NCI-H2171 (cell line): ENCODE results near the gene GFRA1.

Source experiments
- DNase-seq: peaks from one replicate; lab custom pipeline; 2025; lab: John Stamatoyannopoulos, UW

Gene GFRA1

GRCh38 chr10:116241085-116241484 lies 31.9 kb downstream of the GFRA1 start:
- no peak for DNase-seq

DNA sequence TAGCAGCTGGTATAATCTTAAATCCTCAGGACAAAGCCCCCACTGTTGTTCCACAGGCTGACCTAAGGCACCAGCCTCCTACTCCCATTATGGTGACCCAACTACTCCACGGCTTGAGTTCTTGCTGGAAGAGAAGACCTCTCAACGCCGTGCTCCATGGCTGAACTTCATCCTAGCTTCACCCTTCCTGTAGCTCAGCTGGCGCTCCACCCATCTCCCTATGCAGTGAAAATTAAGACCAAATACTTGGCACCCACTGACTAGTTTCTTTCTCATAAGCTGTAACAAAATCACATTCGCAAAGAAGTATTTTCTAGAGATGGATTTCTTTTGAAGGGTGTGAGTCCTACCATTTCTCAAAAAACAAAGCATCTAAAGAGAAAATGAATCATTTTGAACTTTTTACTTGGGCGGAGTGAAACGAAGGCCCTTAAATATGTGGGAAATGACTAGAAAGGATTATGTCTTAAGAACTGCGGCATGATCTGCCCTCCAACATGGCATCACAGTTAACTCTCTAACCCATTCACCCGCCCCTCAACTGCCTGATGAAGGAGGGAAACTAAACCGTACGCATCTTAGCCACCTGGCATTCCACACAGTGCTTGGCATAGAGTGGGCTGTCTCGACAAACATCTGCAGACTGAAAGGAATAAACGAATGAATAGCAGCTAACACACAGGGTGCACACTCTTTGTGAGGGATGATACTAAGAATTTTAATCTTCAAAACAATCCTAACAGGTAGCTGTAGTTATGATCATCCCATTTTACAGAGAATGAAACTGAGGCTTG lies 32.7 kb downstream of the GFRA1 start:
- no peak for DNase-seq

DNA sequence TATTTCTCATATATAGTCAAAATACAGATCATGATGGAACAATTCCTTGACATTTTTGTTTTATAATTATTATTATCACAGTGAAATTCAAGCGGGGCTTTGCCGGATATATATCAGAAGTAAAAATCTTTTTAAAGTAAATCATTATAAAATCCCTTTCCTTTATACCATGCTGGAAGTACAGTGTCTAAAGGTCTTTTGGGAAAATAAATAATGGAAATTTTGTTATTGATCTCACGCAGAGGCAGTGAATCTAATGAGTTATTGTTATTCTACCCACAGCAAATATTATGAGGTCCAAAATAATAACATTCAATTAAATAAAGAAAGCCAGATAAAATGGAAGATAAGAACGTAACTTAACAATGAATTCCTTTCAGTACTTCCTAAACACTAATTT lies 33.8 kb downstream of the GFRA1 start:
- DNase-seq: no peak

DNA sequence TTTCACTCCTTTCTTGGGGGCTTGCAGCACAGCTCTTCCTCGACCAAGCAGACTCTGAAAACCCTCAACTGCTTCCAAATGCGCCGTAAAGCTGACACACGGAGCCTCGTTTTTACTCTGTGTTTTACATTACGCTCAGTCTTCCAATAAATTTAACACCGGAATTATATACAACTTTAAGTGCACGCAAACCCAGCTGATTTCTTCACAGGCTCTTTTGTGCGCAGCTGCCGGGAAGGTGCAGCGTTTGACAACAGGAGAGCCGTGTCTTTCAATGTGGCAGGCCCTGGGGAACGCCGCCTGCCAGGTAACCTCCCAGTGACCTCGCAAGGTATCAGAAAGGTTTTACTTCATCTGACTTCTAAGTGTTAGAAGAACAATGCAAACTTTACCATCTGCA lies 35.0 kb downstream of the GFRA1 start:
- DNase-seq: no peak

DNA sequence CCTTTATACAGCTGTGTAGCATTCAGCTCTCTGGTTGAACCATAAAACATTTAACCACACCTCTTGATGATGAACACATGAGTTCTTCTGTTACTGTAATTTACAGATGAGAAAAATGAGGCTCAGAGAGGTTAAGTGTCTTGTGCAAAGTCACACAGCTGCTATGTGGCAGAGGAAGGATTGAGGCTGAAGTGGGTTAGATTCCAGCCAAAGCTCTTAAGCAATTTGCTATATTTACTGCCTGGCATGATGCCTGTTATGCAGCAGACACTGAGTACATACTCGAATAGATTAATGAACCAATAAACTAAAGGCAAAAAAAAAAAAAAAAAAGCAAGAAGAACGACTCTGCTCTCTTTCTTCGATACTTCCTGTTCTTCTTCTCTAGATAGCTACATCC lies 35.7 kb downstream of the GFRA1 start:
- no peak for DNase-seq

GRCh38 chr10:116233230-116233629 lies 39.8 kb downstream of the GFRA1 start:
- no peak for DNase-seq

- no peak for DNase-seq
Observed at GRCh38 chr10:116232613-116233012, 40.4 kb downstream of the GFRA1 start.

DNA sequence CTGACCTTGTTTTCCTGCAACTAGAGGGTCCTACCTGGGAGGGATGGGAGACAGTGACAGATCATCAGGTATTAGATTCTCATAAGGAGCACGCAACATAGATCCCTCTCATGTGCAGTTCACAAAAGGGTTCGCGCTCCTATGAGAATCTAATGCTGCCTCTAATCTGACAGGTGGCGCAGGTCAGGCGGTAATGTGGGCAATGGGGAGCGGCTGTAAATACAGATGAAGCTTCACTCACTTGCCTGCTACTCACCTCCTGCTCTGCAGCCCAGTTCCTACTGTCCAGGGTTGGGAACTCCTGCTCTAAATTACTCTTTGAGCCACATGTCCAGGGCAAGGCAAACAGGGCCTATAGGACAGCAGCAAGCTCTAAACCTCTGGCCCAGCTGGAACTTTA lies 46.2 kb downstream of the GFRA1 start:
- DNase-seq: no peak

DNA sequence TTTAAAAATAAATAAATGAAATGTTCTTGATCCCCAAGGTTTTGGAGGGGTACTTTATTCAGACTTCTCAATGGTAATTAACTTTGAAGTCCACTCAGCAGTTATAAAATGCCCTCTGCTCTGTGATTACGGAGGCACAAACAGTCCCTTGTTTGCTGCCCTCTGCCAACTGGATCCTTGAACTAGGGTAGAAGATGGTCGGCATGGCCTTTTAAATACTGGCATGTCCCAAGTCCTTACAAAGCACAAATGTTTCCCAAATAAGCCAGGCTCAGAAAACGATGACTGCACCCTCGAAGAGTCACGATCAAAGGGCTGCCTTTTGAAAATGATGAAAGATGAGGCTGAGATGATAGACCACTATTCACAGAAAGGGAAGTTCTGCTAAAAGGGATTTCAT lies 47.0 kb downstream of the GFRA1 start:
- DNase-seq: no peak

DNA sequence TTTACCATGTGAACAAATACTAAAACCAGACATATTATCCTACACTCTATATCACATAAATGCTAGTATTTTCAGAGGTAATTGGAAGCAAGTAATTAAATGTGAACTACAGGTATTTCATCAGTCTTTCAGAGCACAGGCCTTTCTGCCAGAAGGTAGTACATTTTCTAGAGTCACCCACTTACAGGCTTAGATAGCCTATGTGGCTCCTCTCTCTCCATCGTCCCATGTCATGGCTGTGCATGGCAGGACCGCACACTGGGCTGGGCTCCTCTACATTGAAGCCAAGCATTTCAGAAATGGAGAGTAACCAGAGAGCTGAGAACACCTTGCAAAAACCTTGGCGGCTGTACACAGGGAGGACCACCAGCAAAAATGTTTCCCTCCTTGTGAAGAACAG lies 49.7 kb downstream of the GFRA1 start:
- no peak for DNase-seq

DNA sequence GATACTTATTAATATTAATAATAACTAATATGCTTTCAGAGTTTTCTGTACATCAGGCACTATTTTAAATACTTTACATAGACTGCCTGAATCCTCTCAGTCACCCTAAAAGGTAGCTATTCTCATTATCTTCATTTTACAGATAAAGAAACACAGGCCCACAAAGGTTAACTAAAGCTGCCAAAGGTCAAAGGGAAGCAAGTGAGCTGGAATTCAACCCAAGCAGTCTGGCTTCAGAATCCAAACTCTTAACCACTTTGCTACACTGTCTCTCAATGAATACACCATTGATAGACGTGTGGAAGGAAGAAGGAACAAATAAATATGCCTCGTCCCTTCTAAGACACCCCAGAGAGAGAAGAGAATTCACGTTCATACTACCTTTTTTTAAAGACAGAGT lies 52.0 kb downstream of the GFRA1 start:
- DNase-seq: no peak

DNA sequence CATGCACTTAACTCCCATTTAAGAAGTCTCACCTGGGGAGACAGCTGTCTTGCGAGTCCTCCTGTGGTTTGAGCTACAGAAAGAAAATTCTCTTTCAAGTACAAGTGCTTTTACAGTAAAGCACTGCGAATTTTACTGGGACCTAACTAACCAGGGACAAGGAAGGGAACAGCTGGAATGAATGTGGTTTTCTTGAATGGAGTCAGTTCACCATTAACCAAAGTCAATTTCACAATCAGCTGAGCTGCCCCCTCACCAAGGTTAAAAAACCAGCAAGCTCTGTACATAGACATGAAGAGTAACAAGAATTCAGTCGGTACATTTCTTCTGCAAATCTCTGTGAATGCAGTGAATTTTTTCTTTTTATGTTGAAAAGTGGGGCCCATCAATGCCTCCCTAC lies 56.3 kb downstream of the GFRA1 start:
- DNase-seq: no peak

DNA sequence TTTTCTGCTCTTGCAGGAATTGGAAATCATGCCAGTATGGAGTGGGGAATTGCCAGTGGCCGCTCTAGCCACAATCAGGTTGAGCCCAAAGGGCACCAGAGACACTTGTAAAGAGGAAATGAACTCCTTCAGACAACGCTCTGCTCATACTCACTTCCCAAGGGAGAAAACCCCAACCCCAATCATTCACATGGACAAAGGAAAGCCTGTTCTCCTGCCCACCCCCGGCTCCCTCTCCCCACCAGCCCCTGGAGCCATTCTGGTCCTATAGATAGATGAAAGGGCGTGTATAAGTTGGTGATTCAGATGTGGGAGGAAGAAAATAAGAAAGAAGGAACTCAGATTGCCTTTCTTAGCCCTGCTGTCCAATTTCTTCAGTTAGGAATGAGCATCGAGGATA lies 57.4 kb downstream of the GFRA1 start:
- DNase-seq: no peak

DNA sequence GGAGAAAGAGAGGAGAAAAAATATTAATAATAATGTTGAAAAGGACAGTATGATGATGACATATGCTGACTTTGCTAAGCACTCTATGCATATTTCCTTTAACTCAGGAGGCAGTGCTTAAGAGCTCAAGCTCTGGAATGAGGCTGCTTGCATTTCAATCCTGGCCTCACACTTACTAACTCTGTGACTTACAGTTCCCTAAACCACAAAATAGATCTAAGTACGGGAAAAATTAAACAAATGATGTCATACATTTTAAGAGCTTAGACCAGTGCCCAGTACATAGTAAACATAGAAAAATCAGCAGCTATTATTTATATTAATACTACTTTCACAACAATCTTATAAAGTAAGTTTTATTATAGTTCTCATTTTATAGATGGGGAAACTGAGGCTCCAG lies 61.3 kb downstream of the GFRA1 start:
- no peak for DNase-seq

- no peak for DNase-seq
Observed at GRCh38 chr10:116210588-116211346, 62.2 kb downstream of the GFRA1 start.

DNA sequence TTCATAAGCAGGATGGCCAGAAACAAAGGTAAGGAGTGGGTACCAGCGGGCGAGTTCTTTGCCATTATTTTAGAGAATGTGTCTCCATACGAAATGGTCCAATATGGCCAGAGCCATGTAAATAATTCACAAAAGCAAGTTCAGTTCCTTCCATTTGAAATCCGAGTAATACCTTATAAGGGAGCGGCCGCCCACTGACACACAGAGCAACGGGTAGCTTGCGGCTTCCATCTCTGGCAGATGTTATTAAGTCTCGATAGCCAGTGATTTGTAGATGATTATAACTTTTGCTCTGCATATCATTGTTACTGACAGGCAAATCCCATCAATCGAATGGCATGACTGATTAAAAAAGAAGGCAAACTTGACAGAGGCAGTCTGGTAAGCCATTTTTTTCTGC lies 63.2 kb downstream of the GFRA1 start:
- no peak for DNase-seq

- DNase-seq: no peak
Observed at GRCh38 chr10:116208956-116209567, 63.9 kb downstream of the GFRA1 start.

GRCh38 chr10:116207690-116208089 lies 65.3 kb downstream of the GFRA1 start:
- no peak for DNase-seq

GRCh38 chr10:116203661-116204060 lies 69.3 kb downstream of the GFRA1 start:
- DNase-seq: no peak

DNA sequence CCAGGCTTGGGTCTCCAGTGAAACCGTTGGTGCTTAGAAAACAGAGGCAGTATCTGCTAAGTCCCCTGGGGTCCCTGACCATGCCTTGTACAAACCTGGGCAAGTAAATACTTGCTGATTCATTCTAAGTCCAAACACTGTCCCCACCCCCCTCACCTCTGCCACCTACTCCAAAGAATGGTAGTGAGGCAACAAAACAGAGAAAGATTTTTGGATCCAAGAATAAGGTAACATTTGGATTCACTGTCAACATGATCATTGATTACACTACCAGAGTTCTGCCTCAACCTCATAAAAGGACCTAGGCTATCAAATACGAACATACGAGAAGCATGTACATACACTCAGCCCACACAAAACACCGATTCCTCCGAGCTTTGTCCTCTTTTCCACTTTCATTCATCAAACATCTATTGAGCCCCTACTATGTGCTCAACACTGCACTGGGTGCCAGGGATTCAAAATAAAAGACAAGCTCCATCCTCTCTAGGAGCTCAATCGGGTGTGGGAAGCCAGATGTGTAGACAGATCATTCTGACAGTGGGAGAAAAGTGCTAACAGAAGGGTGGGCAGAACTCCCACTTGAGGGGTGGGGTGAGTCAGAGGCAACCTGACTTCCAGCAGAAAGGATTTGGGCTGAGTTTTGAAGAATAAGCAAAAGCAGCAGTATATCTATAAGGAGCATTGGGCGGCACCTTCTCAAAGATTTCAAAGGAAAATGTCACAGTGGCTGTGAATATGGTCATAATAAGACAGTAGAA lies 71.2 kb downstream of the GFRA1 start:
- DNase-seq: no peak

- DNase-seq: no peak
Observed at GRCh38 chr10:116201011-116201410, 72.0 kb downstream of the GFRA1 start.

- DNase-seq: no peak
Observed at GRCh38 chr10:116198676-116199035, 74.3 kb downstream of the GFRA1 start.
